ENCODE results near the gene KIFC3.
"Not testable (repeated sequence)": the region's sequence is repeated elsewhere in the genome, so short reads cannot be mapped to it uniquely, and the experiment has no call there.

Gene KIFC3, protein sequence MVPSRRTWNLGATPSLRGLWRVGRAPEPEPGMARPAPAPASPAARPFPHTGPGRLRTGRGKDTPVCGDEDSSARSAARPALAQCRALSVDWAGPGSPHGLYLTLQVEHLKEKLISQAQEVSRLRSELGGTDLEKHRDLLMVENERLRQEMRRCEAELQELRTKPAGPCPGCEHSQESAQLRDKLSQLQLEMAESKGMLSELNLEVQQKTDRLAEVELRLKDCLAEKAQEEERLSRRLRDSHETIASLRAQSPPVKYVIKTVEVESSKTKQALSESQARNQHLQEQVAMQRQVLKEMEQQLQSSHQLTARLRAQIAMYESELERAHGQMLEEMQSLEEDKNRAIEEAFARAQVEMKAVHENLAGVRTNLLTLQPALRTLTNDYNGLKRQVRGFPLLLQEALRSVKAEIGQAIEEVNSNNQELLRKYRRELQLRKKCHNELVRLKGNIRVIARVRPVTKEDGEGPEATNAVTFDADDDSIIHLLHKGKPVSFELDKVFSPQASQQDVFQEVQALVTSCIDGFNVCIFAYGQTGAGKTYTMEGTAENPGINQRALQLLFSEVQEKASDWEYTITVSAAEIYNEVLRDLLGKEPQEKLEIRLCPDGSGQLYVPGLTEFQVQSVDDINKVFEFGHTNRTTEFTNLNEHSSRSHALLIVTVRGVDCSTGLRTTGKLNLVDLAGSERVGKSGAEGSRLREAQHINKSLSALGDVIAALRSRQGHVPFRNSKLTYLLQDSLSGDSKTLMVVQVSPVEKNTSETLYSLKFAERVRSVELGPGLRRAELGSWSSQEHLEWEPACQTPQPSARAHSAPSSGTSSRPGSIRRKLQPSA

GRCh38 chr16:57802341-57803133 is at the start of gene KIFC3:
KIFC3 (minus strand) TSS chr16:57802491; CDS start chr16:57798243, 4,248 bp downstream.
- ATAC-seq, result no peak
- Mint-ChIP-seq H3K9me3 (no peaks in the 10 kb centered on the region), H3K36me3 (no peaks in the 10 kb centered on the region), H3K4me1 (peaks cover 28% of the 10 kb centered on the region), H3K27ac (peak within 1 kb of the TSS; percentile 24), H3K4me3 (peak within 1 kb of the TSS; percentile 83), H3K27me3 (peaks cover 71% of the 10 kb centered on the region)

DNA sequence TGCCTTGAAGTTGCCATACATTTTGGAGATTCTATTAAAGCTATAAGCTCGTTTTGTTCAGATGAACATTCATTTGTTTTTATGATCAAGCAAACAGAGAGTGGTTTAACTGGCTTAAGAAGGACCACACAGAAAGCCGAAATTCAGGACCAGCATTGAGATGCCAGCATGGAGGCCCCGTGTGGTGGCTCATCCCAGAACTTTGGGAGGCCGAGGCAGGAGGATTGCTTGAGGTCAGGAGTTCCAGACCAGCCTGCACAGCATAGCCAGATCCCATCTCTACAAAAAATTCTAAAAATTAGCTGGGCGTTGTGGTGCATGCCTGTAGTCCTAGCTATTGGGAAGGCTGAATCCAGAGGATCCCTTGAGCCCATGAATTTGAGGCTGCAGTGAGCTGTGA is 45.9 kb upstream of the KIFC3 start:
- Mint-ChIP-seq H3K27me3 (peaks cover 32% of the 10 kb centered on the region), H3K36me3 (no peaks in the 10 kb centered on the region), H3K27ac (no peak overlapping the region), H3K4me1 (no peaks in the 10 kb centered on the region), H3K4me3 (no peak overlapping the region), H3K9me3 (peaks cover 2% of the 10 kb centered on the region)
- ATAC-seq, result no peak

DNA sequence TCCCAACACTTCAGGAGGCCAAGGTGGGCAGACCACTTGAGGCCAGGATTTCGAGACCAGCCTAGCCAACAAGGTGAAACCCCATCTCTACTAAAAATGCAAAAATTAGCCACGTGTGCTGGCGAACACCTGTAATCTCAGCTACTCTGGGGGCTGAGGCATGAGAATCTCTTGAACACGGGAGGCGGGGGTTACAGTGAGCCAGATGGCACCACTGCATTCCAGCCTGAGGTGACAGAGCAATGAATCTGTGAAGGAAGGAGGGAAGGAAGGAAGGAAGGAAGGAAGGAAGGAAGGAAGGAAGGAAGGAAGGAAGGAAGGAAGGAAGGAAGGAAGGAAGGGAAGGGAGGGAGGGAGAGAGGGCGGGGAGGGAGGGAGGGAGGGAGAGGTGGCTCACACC is 44.6 kb upstream of the KIFC3 start:
- not testable (repeated sequence) for H3K36me3 Mint-ChIP-seq, H3K27ac Mint-ChIP-seq, H3K4me3 Mint-ChIP-seq, ATAC-seq, H3K4me1 Mint-ChIP-seq, H3K9me3 Mint-ChIP-seq
- peaks cover 31% of the 10 kb centered on the region for H3K27me3 Mint-ChIP-seq

GRCh38 chr16:57846078-57846697 is 43.9 kb upstream of the KIFC3 start:
- Mint-ChIP-seq H3K27me3 (peaks cover 29% of the 10 kb centered on the region), H3K36me3 (no peaks in the 10 kb centered on the region), H3K27ac (no peak overlapping the region), H3K4me1 (no peaks in the 10 kb centered on the region), H3K4me3 (no peak overlapping the region), H3K9me3 (peaks cover 2% of the 10 kb centered on the region)
- peak; percentile 28 for ATAC-seq

DNA sequence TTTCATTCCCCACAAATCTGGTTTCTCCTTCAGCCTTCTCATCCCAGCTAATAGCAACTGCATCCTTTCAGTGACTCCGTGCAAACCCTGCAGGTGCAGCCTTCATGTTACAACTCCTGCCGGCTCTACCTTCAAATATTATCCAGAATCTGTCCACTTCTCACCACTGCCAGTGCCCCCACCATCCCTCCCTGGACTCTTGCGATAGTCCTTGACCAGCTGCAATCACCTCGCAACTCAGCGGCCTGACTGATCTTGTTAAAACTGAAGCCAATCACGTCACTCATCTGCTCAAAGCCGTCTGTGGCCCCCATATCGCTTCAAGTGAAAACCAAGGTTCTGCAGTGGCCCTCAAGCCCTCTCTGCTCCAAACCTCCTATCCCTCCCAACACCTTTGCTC is 42.8 kb upstream of the KIFC3 start:
- no peak overlapping the region for H3K4me3 Mint-ChIP-seq
- no peak for ATAC-seq
- no peaks in the 10 kb centered on the region for H3K4me1 Mint-ChIP-seq
- H3K27ac Mint-ChIP-seq, result no peak overlapping the region
- H3K9me3 Mint-ChIP-seq, result peaks cover 2% of the 10 kb centered on the region
- H3K27me3 Mint-ChIP-seq, result peaks cover 31% of the 10 kb centered on the region
- H3K36me3 Mint-ChIP-seq, result no peaks in the 10 kb centered on the region

- Mint-ChIP-seq H3K27me3 (peaks cover 37% of the 10 kb centered on the region), H3K36me3 (no peaks in the 10 kb centered on the region), H3K27ac (no peak overlapping the region), H3K4me1 (no peaks in the 10 kb centered on the region), H3K4me3 (no peak overlapping the region), H3K9me3 (peaks cover 2% of the 10 kb centered on the region)
- ATAC-seq, result no peak
Observed at GRCh38 chr16:57844416-57845030, 42.2 kb upstream of the KIFC3 start.

GRCh38 chr16:57843400-57843799 is 41.1 kb upstream of the KIFC3 start:
- no peaks in the 10 kb centered on the region for H3K36me3 Mint-ChIP-seq
- H3K9me3 Mint-ChIP-seq, result peaks cover 2% of the 10 kb centered on the region
- H3K27ac Mint-ChIP-seq, result no peak overlapping the region
- H3K4me1 Mint-ChIP-seq, result no peaks in the 10 kb centered on the region
- no peak overlapping the region for H3K4me3 Mint-ChIP-seq
- peaks cover 39% of the 10 kb centered on the region for H3K27me3 Mint-ChIP-seq
- no peak for ATAC-seq

DNA sequence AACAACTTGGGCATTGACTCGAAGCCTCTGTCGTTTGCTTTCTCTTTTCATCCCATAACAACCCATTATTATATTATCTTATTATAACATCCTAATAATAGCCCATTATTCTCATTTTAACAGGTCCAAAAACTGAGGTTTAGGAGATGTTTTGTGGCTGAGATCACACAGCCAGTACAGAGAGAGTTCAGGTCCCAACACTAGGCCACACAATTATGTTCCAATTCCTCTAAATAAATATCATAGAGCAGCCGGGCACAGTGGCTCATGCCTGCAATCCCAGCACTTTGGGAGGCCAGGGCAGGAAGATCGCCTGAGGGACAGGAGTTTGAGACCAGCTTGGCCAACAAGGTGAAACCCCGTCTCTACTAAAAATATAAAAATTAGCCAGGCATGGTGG is 40.3 kb upstream of the KIFC3 start:
- H3K9me3 Mint-ChIP-seq, result peaks cover 2% of the 10 kb centered on the region
- H3K36me3 Mint-ChIP-seq, result no peaks in the 10 kb centered on the region
- ATAC-seq, result no peak
- peaks cover 44% of the 10 kb centered on the region for H3K27me3 Mint-ChIP-seq
- no peaks in the 10 kb centered on the region for H3K4me1 Mint-ChIP-seq
- no peak overlapping the region for H3K4me3 Mint-ChIP-seq
- H3K27ac Mint-ChIP-seq, result no peak overlapping the region

GRCh38 chr16:57840833-57841232 is 38.5 kb upstream of the KIFC3 start:
- Mint-ChIP-seq H3K4me3 (no peak overlapping the region), H3K9me3 (no peaks in the 10 kb centered on the region), H3K36me3 (no peaks in the 10 kb centered on the region), H3K4me1 (no peaks in the 10 kb centered on the region), H3K27me3 (peaks cover 55% of the 10 kb centered on the region), H3K27ac (no peak overlapping the region)
- ATAC-seq, result no peak

DNA sequence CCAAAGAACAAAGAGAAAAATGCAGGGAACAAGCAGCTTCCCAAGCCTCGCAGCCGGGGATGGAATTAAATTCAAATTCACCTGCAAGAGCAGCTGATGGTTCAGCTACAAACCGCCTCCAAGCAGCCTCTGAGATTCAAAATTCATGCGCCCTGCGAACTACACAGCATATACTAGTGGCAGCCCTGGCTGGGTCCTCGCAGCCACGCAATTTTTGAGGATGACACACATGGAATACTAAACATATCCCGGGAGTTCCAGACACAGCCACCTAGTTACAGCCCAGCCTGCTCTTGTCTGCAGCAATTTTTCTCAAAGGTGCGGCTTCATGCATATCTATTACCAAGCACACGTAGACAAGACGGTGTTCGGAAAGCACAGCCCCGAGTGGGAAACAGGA is 35.9 kb upstream of the KIFC3 start:
- no peak overlapping the region for H3K27ac Mint-ChIP-seq
- H3K9me3 Mint-ChIP-seq, result no peaks in the 10 kb centered on the region
- H3K4me1 Mint-ChIP-seq, result no peaks in the 10 kb centered on the region
- no peak for ATAC-seq
- no peak overlapping the region for H3K4me3 Mint-ChIP-seq
- H3K27me3 Mint-ChIP-seq, result peaks cover 58% of the 10 kb centered on the region
- H3K36me3 Mint-ChIP-seq, result no peaks in the 10 kb centered on the region

DNA sequence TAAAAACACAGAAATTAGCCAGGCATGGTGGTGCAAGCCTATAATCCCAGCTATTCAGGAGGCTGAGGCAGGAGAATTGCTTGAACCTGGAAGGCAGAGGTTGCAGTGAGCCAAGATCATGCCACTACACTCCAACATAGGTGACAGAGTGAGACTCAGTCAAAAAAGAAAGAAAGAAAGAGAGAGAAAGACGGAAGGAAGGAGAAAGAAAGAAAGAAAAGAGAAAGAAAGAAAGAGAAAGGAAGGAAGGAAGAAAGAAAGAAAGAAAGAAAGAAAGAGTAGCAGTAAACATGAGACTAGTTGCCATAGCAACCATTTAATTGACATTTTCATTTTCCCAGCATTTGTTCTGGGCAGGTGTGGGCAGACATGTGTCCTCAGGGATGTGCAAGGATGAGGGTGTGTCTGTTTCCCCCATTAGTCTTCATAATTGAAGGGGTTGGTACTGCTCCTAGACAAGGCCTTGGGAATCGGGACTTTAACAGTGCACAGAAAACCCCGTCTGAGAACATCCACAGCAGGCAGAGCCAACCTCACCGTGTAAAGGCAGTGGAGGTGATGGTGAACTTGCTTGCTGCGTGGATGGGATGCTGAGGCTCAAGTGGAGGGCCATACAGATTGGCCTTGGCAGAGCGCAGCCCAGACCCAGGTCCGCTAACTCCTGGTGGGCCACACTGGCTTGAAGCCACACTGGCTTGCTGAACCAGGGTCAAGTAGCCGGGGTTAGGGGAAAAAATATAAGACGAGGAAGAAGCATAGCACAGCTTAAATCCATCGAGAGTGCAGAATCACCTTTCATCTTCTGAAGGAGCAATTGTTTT is 35.2 kb upstream of the KIFC3 start:
- Mint-ChIP-seq H3K4me1 (no peaks in the 10 kb centered on the region), H3K27ac (no peak overlapping the region), H3K9me3 (no peaks in the 10 kb centered on the region), H3K27me3 (peaks cover 64% of the 10 kb centered on the region), H3K36me3 (no peaks in the 10 kb centered on the region), H3K4me3 (no peak overlapping the region)
- no peak for ATAC-seq

DNA sequence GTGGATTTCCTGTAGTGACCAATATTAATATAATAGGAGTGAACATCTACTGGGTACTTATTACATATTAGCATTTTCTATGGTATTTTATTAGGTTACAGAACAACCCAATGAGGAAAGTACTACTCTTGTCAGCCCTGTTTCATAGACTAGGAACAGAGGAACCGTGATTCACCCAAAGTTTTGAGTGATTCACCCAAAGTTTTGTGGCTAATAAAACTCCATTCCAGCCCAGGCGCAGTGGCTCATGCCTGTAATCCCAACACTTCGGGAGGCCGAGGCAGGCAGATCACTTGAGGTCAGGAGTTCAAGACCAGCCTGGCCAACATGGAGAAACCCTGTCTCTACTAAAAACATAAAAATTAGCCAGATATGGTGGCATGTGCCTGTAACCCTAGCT is 33.1 kb upstream of the KIFC3 start:
- not testable (repeated sequence) for H3K4me3 Mint-ChIP-seq, H3K36me3 Mint-ChIP-seq, H3K4me1 Mint-ChIP-seq, H3K9me3 Mint-ChIP-seq, ATAC-seq, H3K27ac Mint-ChIP-seq
- H3K27me3 Mint-ChIP-seq, result peaks cover 49% of the 10 kb centered on the region

- ATAC-seq, result no peak
- Mint-ChIP-seq H3K27me3 (peaks cover 44% of the 10 kb centered on the region), H3K9me3 (no peaks in the 10 kb centered on the region), H3K4me1 (no peaks in the 10 kb centered on the region), H3K27ac (no peak overlapping the region), H3K36me3 (no peaks in the 10 kb centered on the region), H3K4me3 (no peak overlapping the region)
Observed at GRCh38 chr16:57834936-57835335, 32.6 kb upstream of the KIFC3 start.

- ATAC-seq, result no peak
- H3K36me3 Mint-ChIP-seq, result no peaks in the 10 kb centered on the region
- H3K4me1 Mint-ChIP-seq, result no peaks in the 10 kb centered on the region
- H3K27me3 Mint-ChIP-seq, result peaks cover 26% of the 10 kb centered on the region
- no peaks in the 10 kb centered on the region for H3K9me3 Mint-ChIP-seq
- no peak overlapping the region for H3K27ac Mint-ChIP-seq
- no peak overlapping the region for H3K4me3 Mint-ChIP-seq
Observed at GRCh38 chr16:57830890-57831484, 28.7 kb upstream of the KIFC3 start.
